ENCODE measurements around the gene TMEM134.
"Not testable (repeated sequence)": the region's sequence is repeated elsewhere in the genome, so short reads cannot be mapped to it uniquely, and the experiment has no call there.

Gene TMEM134

GRCh38 chr11:67428052-67429001 lies 40.7 kb downstream of the TMEM134 start, which contains the start of gene RPS6KB2:
RPS6KB2 (plus strand) TSS chr11:67428494; CDS start chr11:67428546, 52 bp downstream.
- DNase-seq (ENCODE audit: low read depth, low spot score), result peak; percentile 98
- Histone ChIP-seq H3K36me3 (ENCODE audit: control insufficient read depth, insufficient read depth, low read length) (peaks cover 12% of the 10 kb centered on the region), H3K4me3 (ENCODE audit: low read length) (peak within 1 kb of the TSS; percentile 91), H3K9me3 (ENCODE audit: control insufficient read depth, insufficient read depth, low read length) (no peaks in the 10 kb centered on the region), H3K27ac (ENCODE audit: low read length) (no peak within 1 kb of the TSS), H3K4me1 (ENCODE audit: control insufficient read depth, insufficient read depth, low read length) (peaks cover 2% of the 10 kb centered on the region; the same call in 1 of the 2 replicates), H3K27me3 (ENCODE audit: control insufficient read depth, insufficient read depth, low read length) (no peaks in the 10 kb centered on the region)
- WGBS (ENCODE audit: insufficient coverage, insufficient read length), result no CpG with 5 or more reads among the region's 68 CpGs

- not testable (repeated sequence) for H3K27ac ChIP-seq (ENCODE audit: low read length); H3K9me3 ChIP-seq (ENCODE audit: control insufficient read depth, insufficient read depth, low read length)
- no CpG with 5 or more reads among the region's 19 CpGs for WGBS (ENCODE audit: insufficient coverage, insufficient read length)
These were observed 41.6 kb downstream of the TMEM134 start for GRCh38 chr11:67427364-67427859.

GRCh38 chr11:67423891-67424613 lies 45.0 kb downstream of the TMEM134 start:
- Histone ChIP-seq H3K36me3 (ENCODE audit: control insufficient read depth, insufficient read depth, low read length) (no peaks in the 10 kb centered on the region), H3K27me3 (ENCODE audit: control insufficient read depth, insufficient read depth, low read length) (no peaks in the 10 kb centered on the region), H3K9me3 (ENCODE audit: control insufficient read depth, insufficient read depth, low read length) (no peaks in the 10 kb centered on the region), H3K27ac (ENCODE audit: low read length) (no peak overlapping the region), H3K4me3 (ENCODE audit: low read length) (no peak overlapping the region), H3K4me1 (ENCODE audit: control insufficient read depth, insufficient read depth, low read length) (peaks cover 4% of the 10 kb centered on the region)
- no peak for DNase-seq (ENCODE audit: low read depth, low spot score)
- WGBS (ENCODE audit: insufficient coverage, insufficient read length), result no CpG with 5 or more reads among the region's 34 CpGs

More at GRCh38 chr11:67427364-67427859, 41.6 kb downstream of the TMEM134 start:
- H3K27me3 ChIP-seq (ENCODE audit: control insufficient read depth, insufficient read depth, low read length); H3K36me3 ChIP-seq (ENCODE audit: control insufficient read depth, insufficient read depth, low read length); DNase-seq (ENCODE audit: low read depth, low spot score); H3K4me3 ChIP-seq (ENCODE audit: low read length); H3K4me1 ChIP-seq (ENCODE audit: control insufficient read depth, insufficient read depth, low read length): not testable (repeated sequence)

- H3K36me3 ChIP-seq (ENCODE audit: control insufficient read depth, insufficient read depth, low read length), result no peaks in the 10 kb centered on the region
- no peaks in the 10 kb centered on the region for H3K27me3 ChIP-seq (ENCODE audit: control insufficient read depth, insufficient read depth, low read length)
- H3K4me1 ChIP-seq (ENCODE audit: control insufficient read depth, insufficient read depth, low read length), result peaks cover 2% of the 10 kb centered on the region; the same call in 1 of the 2 replicates
- H3K9me3 ChIP-seq (ENCODE audit: control insufficient read depth, insufficient read depth, low read length), result no peaks in the 10 kb centered on the region
- no CpG with 5 or more reads among the region's 13 CpGs for WGBS (ENCODE audit: insufficient coverage, insufficient read length)
- DNase-seq (ENCODE audit: low read depth, low spot score), result no peak
- H3K4me3 ChIP-seq (ENCODE audit: low read length), result no peak overlapping the region
- no peak overlapping the region for H3K27ac ChIP-seq (ENCODE audit: low read length)
These were observed 45.6 kb downstream of the TMEM134 start for GRCh38 chr11:67423466-67423865.

GRCh38 chr11:67422891-67423290 lies 46.2 kb downstream of the TMEM134 start:
- Histone ChIP-seq H3K27ac (ENCODE audit: low read length) (no peak overlapping the region), H3K36me3 (ENCODE audit: control insufficient read depth, insufficient read depth, low read length) (no peaks in the 10 kb centered on the region), H3K9me3 (ENCODE audit: control insufficient read depth, insufficient read depth, low read length) (no peaks in the 10 kb centered on the region), H3K27me3 (ENCODE audit: control insufficient read depth, insufficient read depth, low read length) (no peaks in the 10 kb centered on the region), H3K4me1 (ENCODE audit: control insufficient read depth, insufficient read depth, low read length) (peaks cover 2% of the 10 kb centered on the region; the same call in 1 of the 2 replicates), H3K4me3 (ENCODE audit: low read length) (no peak overlapping the region)
- no CpG with 5 or more reads among the region's 6 CpGs for WGBS (ENCODE audit: insufficient coverage, insufficient read length)
- DNase-seq (ENCODE audit: low read depth, low spot score), result no peak

- WGBS (ENCODE audit: insufficient coverage, insufficient read length), result no CpG with 5 or more reads among the region's 22 CpGs
- no peak overlapping the region; the same call in 1 of the 2 replicates for H3K4me3 ChIP-seq (ENCODE audit: low read length)
- no peak for DNase-seq (ENCODE audit: low read depth, low spot score)
- H3K27ac ChIP-seq (ENCODE audit: low read length), result no peak overlapping the region
- no peaks in the 10 kb centered on the region for H3K36me3 ChIP-seq (ENCODE audit: control insufficient read depth, insufficient read depth, low read length)
- H3K4me1 ChIP-seq (ENCODE audit: control insufficient read depth, insufficient read depth, low read length), result peaks cover 4% of the 10 kb centered on the region; the same call in 1 of the 2 replicates
- H3K27me3 ChIP-seq (ENCODE audit: control insufficient read depth, insufficient read depth, low read length), result no peaks in the 10 kb centered on the region
- no peaks in the 10 kb centered on the region for H3K9me3 ChIP-seq (ENCODE audit: control insufficient read depth, insufficient read depth, low read length)
These were observed 47.5 kb downstream of the TMEM134 start for GRCh38 chr11:67421430-67422031.

- peak overlapping the region; percentile 49; the same call in 1 of the 2 replicates for H3K4me3 ChIP-seq (ENCODE audit: low read length)
- no CpG with 5 or more reads among the region's 97 CpGs for WGBS (ENCODE audit: insufficient coverage, insufficient read length)
- H3K27me3 ChIP-seq (ENCODE audit: control insufficient read depth, insufficient read depth, low read length), result no peaks in the 10 kb centered on the region
These were observed 48.2 kb downstream of the TMEM134 start for GRCh38 chr11:67420646-67421429.

GRCh38 chr11:67420147-67420645 lies 48.9 kb downstream of the TMEM134 start:
- DNase-seq (ENCODE audit: low read depth, low spot score), result no peak
- peak overlapping the region; percentile 49; the same call in 1 of the 2 replicates for H3K4me3 ChIP-seq (ENCODE audit: low read length)
- no peaks in the 10 kb centered on the region for H3K27me3 ChIP-seq (ENCODE audit: control insufficient read depth, insufficient read depth, low read length)
- H3K9me3 ChIP-seq (ENCODE audit: control insufficient read depth, insufficient read depth, low read length), result no peaks in the 10 kb centered on the region
- WGBS (ENCODE audit: insufficient coverage, insufficient read length), result no CpG with 5 or more reads among the region's 15 CpGs
- H3K27ac ChIP-seq (ENCODE audit: low read length), result no peak overlapping the region
- H3K36me3 ChIP-seq (ENCODE audit: control insufficient read depth, insufficient read depth, low read length), result no peaks in the 10 kb centered on the region
- H3K4me1 ChIP-seq (ENCODE audit: control insufficient read depth, insufficient read depth, low read length), result peaks cover 9% of the 10 kb centered on the region

More at GRCh38 chr11:67420646-67421429, 48.2 kb downstream of the TMEM134 start:
- H3K9me3 ChIP-seq (ENCODE audit: control insufficient read depth, insufficient read depth, low read length), result no peaks in the 10 kb centered on the region
- no peaks in the 10 kb centered on the region for H3K36me3 ChIP-seq (ENCODE audit: control insufficient read depth, insufficient read depth, low read length)
- H3K27ac ChIP-seq (ENCODE audit: low read length), result no peak overlapping the region
- no peak for DNase-seq (ENCODE audit: low read depth, low spot score)
- H3K4me1 ChIP-seq (ENCODE audit: control insufficient read depth, insufficient read depth, low read length), result peaks cover 9% of the 10 kb centered on the region

GRCh38 chr11:67419325-67420049 lies 49.6 kb downstream of the TMEM134 start:
- Histone ChIP-seq H3K27ac (ENCODE audit: low read length) (no peak overlapping the region), H3K27me3 (ENCODE audit: control insufficient read depth, insufficient read depth, low read length) (no peaks in the 10 kb centered on the region), H3K4me1 (ENCODE audit: control insufficient read depth, insufficient read depth, low read length) (peaks cover 9% of the 10 kb centered on the region), H3K9me3 (ENCODE audit: control insufficient read depth, insufficient read depth, low read length) (no peaks in the 10 kb centered on the region), H3K4me3 (ENCODE audit: low read length) (no peak overlapping the region), H3K36me3 (ENCODE audit: control insufficient read depth, insufficient read depth, low read length) (no peaks in the 10 kb centered on the region)
- WGBS (ENCODE audit: insufficient coverage, insufficient read length), result no CpG with 5 or more reads among the region's 21 CpGs
- no peak for DNase-seq (ENCODE audit: low read depth, low spot score)

Measured in iPS DF 6.9 (cell line).